HG03439 (cell line): ENCODE data around the gene NUDCD3.
"Not testable (repeated sequence)": the region's sequence is repeated elsewhere in the genome, so short reads cannot be mapped to it uniquely, and the experiment has no call there.

Experiments
- ATAC-seq: cut with Tn5 transposase; IDR thresholded peaks from one replicate; pipeline ENCODE4 v1.9.1; 2021; ENCODE audit warnings: mild to moderate bottlenecking, moderate library complexity; ENCODE audit not compliant: unreplicated experiment

Gene NUDCD3

DNA sequence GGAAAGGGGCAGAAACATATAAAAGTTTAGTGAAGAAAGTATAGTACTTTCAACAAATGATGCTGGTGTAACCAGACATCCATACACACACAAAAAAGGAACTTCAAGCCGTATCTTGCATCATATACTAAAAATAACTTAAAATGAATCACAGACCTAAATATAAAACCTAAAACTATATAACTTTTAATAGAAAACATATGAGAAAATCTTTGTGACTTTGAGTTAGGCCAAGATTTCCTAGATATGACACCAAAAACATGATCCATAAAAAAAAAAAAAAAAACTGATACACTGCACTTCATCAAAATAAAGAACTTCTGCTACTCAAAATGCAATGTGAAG is 40.9 kb downstream of the NUDCD3 start:
- no peak for ATAC-seq

DNA sequence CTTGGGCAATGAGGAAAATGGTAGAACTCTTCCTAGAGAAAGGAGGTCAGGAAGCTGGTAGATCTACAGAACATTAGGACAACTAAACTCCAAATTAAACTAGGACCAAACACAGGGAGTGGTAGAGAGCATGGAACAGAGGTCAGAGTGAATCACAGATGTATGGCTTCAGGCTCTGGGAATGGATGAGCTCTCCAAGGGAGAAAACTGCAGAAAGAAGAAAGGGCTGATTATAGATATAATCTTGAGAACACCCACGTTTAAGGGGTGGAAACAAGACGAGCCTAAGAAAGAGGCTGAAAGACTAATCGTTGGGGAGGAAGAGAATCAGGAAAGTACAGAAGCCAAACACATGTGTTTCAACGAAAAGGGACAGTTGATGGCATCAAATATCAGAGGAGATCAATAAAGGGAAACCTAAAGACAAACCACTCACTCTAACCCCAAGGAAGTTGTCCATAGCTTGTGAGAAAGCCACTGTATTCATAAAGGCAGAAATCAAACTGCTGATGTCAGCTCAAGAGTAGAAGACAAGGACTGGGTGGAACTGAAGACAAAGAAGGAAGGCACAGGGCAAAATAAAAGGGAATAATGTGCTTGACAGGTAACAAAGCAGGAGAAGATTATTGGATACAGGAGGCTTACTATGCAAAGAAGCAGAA is 41.4 kb downstream of the NUDCD3 start:
- no peak for ATAC-seq

DNA sequence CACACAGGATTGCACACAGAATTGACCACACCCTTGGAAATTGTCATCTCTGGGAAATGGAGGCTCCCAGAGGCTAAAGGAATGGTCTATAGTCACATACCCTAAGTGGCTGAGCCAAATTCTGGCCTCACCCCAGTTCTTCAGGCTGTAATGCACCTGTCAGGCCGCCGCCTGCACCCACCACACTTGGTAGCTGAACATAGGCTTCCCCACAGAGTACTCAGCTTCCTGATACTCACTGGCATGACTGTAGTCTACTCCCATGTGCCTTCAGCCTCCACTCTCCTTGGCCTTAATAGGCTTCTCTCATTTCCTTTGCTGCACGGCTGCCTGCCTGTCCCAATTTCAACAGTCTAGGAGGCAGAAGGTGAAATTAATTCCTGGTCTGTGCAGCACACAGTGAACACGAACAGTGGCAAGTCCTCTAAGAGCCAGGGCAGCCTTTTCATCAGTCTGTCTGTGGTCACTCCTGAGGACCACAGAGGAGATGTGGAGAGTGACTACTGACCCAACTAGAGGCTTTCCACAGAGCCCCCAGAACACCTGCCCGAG is 42.5 kb downstream of the NUDCD3 start:
- ATAC-seq: no peak

DNA sequence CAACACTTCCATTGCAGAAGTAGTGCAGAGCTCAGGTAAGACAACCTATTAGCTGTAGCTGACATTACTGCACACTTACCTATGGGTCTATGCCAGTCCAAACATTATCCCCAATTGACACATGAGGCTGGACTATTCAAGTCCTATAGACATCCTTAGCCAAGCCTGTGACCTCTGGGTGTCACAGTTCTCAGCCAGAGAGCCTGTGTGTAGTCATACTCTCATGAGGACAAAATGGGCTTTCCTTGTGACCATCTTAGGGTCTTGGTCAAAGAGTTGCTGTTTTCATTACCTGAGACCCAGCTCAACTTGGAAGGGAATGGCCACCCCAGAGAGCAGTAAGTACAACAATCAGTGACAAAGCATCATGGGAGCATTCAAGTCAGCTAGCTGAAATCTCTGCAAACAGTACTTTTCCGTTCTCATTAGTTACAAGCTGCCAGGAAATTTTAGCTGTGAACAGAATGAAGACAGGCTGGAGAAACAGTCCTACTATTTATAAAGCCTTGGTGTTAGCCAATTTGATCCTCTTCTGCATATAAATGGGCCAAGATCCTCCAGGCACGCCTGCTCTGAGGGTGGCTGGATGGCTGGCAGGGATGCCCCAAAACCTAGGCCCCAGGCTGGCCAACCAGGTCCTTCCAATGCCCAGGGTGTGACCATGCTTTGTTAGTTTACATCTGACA is 44.3 kb downstream of the NUDCD3 start:
- ATAC-seq: no peak

DNA sequence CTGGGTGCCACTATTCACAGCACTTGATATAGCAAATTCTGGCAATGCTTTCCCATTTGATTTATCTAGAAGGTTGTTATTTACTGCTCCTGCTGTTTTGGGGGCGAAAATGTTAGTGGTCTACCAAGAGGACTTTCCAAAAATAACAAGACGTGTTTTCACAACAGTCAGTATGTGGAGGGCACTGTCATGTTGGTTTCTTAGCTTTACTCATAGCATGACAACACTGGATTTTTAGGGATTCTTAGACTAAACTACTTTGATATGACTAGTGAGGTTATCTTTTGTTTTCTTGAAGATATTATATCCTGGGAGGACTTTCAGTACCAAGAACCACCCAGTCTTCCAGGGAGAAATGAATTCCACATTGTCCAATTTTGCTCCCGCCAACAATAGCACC is 49.4 kb downstream of the NUDCD3 start:
- no peak for ATAC-seq

DNA sequence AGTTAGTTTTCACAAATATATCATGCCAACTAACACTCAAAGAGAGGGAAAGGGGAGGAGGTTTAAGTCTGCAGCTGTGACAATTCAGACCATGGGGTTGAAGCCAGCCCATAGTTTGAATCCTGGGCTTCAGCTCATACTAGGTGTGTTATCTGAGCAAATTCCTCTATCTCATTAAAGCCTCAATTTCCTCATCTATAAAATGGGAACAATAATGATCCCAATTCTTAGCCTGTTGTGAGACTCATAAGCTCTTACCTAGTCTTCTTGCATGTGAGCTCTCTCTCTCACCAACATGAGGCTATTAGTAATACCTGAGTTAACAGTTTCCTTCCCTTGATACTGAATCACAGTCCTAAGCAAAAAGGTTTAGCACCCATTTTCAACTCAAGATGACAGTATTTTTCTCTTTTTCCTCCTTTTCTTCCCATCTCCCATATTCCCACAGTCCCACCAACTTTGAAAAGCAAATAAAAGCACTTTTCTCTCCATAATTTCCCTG is 49.8 kb downstream of the NUDCD3 start:
- ATAC-seq: no peak

DNA sequence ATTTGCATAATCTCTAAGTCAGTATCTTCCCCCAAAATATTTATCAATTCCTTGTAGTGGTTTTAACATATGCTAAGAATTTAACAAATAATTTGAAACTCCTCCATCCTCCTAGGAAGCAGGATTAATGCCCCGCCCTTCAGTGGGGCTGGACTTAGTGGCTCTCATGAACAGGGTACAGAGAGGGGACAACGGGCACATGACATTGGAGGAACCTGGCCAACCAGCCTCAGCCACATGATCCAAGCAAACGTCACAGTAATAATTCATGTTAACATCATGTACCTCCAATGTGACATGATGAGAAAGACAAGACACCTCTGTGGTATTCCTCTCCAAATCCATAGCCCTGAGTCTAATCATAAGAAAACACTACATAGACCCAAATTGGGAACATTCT is 50.5 kb downstream of the NUDCD3 start:
- no peak for ATAC-seq

DNA sequence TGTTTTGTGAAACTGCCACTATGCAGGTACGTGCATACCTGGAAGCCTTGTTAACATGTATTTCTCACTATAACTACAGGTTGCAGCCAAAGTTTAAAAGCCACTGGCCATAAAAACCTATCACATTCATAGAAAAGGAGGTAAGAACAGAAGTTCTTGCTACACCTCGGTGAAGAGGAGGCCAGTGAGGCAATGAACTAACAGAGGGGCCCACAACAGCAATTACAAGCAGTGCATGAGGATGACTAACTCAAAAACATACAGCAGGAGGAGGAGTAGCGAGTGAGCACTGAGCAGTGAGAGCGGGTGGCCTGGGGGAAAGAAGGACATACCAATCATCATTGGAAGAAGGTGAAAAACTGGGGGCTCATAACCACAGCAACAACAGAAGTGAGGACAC is 51.6 kb downstream of the NUDCD3 start:
- ATAC-seq: no peak

DNA sequence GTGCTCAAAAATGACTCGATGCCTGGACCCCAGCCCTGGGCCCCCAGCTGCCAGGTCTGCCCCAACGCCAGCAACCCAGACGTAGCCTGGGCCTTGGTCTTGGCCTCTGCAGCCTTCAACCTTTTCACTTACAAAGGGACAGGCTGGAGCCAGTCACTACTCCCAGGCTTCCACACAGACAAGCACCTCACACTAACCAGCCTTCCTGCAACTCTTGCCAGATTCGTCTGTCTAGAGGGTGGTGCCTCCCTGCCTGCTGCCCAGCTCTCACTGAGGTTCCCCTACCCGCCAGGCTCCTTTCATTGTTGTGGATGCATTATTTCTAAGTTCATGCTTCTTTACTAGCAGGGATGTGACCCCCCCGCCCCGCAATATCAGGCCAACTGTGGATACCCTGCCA is 56.3 kb downstream of the NUDCD3 start:
- no peak for ATAC-seq

DNA sequence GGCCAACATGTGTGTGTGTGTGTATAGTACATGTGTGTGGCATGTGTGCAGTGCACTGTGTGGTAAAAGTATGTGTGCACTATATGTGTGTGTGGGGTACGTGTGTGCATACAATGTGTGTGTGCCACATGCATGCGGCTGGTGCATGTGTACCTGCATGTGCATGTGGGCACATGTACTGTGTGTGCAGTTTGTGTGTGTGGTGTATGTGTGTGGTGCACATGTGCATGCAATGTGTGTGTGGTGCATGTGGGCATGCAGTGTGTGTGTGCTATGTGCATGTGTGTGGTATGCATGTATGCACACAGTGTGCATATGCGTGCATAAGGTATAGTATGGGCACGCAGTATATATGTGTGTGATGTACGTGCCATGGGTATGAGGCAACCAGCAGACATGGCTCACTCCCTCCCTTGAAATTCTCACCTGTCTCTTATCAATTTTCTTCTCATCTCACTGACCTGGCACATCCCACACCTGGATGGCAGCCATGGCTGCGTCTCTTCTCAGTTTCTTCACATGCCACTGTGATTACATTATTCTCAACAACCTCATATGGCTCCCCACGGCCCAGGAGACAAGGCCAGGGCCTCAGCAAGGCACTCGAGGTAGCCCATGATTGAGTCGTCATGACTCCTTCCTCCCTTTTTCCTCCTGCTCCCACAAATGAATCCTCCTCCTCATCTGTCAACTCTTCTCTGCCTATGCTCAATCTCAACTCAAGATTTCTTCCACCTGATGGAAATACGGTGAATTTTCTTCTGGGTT is 57.0 kb downstream of the NUDCD3 start:
- no peak for ATAC-seq

DNA sequence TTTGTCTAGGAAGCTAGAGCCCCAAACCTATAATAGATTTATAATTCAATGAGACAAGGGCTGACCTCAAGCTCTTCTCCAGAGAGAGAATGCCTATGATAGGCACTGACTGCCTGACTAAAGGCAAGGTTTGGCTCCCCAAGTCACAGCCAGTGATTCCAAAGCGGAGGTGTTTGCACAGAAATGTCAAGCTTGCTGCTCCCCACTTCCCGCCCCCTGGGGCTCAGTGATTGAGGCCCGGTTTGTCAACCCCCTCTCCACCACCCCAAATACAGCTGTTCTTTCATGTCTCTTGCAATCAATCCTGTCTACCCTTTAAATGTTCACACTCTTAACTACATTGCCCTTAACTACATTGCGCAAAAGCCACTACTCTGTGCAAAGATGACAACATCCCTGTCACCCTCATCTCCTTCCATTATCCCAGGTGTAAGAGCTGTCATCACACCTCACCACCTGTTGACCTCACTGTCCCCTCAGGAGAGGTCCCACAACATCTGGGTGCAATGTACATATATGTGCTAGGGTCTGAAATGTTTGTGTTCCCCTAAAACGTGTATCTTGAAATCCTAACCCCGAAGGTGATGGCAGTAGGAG is 58.0 kb downstream of the NUDCD3 start:
- no peak for ATAC-seq

DNA sequence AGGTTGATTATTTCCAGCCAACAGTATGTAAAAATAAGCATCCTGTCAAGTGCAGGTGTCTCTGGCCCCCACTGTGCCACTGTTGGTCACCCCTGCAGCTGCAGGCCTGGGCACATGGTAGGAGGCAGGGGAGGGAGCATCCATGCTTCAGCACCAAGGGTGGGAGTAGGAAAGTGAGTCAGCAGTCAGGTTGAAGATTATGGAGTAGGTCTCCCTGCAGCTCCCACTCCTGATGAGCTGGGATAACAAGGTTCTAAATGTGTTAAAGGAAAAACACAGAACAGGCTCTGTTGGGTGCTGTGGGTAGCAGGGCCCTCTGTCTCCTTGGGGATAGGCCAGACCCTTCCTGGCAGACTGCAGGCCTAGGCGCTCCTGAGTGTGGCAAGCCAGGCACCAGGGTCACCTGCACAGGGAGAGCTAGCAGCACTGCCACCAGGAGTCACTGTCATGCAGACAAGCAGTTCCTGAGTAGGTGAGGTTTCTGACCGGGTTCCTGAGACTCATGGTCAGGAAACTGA is 59.3 kb downstream of the NUDCD3 start:
- peak; percentile 61 for ATAC-seq

DNA sequence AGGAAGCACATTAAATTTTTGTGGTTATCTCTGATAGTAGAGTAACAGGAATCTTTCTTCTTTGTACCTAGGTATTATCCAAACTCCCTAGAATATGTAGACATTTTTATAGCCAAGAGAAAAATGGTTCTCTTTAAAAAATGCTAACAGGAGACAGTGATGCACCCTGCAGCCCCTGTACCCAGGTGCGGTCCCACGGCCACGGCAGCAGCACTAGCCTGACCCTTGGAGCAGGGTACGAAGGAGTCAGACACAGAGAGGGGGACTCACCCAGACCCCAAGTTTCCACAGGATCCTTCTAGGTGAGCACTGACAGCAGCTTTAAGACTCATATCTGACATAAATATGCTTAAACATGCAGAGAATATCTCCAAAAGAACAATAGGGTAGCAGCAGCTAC is 60.4 kb downstream of the NUDCD3 start:
- no peak for ATAC-seq

DNA sequence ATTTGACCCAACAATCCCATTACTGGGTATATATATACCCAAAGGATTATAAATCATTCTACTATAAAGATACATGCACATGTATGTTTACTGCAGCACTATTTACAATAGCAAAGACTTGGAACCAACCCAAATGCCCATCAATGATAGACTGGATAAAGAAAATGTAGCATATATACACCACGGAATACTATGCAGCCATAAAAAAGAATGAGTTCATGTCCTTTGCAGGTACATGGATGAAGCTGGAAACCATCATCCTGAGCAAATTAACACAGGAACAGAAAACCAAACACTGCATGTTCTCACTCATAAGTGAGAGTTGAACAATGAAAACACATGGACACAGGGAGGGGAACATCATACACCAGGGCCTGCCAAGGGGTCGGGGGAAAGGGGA is 65.7 kb downstream of the NUDCD3 start:
- not testable (repeated sequence) for ATAC-seq

DNA sequence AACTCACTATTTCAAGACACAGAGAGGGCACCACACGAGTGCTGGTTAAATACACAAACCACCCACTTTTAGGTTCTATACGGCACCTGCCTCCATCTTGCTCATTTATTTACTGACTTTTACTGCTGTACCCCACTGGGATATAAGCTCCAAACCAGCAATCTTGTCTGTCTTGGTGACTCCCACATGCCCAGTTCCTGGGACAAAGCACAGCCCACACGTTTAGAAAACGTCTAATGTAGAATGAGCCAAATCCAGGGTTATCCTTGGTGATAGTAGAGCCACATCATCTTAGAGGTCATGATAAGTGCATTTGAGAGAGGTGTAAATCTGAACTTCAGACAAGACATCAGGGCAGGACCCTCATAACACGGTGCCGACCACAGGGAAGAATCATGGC is 73.5 kb downstream of the NUDCD3 start:
- no peak for ATAC-seq

DNA sequence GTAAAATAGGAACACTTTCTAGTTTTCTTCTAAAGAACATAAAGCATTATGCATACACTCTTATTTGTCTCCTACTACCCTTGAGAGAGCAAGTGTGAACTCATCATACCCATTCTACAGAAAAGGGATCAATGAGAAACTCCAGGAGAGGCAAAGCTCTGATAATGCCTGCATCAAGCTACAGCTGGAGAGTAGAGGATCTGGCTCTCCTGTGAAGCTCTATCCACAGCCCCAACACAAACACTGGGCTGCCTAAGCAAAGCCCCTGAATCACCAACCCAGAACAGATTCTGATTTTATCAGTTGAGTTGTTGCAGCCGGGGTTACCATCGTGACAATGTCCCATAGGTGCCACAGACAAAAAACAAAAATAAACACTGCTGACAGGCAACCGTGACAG is 74.9 kb downstream of the NUDCD3 start:
- no peak for ATAC-seq

DNA sequence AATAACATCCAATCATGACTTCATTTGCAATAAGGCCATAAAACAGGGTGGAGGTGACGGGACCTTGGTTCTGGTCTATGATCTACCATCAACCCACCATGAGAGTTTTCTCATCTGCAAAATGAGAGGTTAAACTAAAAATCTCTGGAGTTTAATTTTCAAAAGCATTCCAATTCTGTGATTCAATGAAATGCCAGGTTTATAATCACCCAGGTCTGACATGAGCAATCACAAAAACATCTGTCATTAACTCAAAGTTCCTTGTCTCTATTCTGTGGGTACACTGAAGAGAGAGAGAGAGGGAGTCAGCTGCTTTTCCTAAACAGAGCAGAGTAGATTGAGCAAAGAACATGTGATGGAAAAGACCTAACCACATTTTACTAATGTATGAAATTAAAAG is 75.4 kb downstream of the NUDCD3 start:
- ATAC-seq: no peak

DNA sequence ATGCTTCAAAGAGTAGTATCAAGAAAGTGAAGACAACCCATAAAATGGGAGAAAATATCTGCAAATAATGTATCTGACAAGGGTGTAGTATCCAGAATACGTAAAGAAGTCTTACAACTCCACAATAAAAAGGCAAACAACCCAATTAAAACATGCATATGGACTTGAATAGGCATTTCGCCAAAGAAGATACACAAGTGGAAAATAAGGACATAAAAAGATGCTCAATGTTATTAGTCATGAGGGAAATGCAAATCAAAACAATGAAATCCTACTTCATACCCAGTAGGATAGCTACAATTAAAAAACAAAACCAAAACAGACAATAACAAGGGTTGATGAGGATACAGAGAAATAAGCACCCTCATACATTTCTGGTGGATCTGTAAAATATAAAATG is 79.2 kb downstream of the NUDCD3 start:
- ATAC-seq: no peak

DNA sequence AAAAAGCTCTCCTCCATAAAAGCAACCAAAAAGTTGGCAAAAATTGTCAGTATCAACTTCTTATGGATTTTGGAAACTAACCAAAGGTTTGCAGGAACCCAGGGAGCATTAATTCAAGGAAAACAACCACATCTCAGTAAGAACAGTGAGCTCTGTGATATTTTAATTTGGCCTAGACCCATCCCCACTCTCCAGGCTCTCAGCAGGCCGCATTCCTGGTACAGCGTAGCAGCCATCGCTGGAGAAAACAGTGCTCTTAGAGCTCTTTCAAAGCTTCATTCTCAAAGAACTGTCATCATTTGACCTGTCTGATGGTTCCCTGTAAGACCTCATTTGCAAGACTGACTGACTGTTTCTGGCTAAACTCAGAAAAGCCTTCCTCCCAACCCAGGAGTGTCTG is 81.9 kb downstream of the NUDCD3 start:
- no peak for ATAC-seq

DNA sequence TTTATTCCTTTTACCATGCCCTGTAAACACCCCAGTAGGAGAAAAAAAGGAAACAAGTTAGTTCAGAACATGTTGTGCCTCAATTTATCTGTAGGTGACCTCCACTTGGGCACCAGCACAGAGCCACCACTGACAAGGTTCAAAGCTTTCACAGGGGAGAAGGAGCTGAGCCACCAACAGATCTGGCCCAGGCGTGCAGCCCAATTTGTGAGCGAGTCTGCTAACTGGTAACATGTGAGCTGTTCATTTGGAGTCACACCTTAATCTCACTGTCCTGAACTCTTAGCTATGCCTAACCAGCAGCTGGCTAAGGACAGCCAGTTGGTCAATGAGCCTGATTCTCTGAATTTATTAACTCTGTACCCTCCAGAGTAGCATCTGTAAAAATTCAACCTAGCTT is 86.7 kb downstream of the NUDCD3 start:
- ATAC-seq: no peak

DNA sequence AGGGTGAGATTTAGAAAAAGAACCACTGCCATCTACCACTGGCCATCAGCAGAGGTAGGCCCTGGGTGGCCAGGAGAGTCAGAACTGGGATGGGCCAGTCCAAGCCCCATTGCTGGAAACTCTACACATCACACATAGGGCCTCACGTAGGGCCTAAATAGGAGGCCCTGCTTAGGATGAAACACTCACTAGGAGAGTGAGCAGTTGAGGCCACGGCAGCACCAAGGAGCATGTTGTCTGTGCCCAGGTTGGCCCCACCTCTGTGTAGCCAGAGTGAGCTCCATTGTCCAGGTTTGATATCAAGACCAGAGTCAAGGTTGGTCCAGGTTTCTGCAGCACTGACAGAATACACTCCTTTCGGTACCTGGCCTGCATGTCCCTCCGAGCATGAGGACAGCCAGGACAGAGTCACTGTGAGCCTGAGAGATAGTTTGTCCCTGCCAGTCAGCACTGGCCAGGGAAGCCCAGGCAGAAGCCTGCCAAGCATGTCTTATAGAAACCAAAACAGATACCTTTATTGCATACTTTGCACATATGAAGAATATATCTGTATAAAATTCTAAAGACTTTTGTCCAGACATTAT is 87.2 kb downstream of the NUDCD3 start:
- no peak for ATAC-seq
